Liver (tissue), 3 donors: Measurements from ENCODE around the gene ERC2.

Experiments used
- RAD21 ChIP-seq, 2 donors: IDR thresholded peaks; 2 replicates each; pipeline ENCODE4 v1.6.1; 2016; ENCODE audit warnings: antibody characterized with exemption in 2 of 2, mild to moderate bottlenecking in 2 of 2
- TF ChIP-seq, protein P1 (sequence below): fragments of 150-350 bp; IDR thresholded peaks from 2 replicates; pipeline ENCODE4 v1.5.1; 2017; ENCODE audit warnings: improper control_type of control experiment, low read depth, low read length; ENCODE audit not compliant: missing input control
- donor health status: healthy.
- donor health status: healthy.

DNA sequence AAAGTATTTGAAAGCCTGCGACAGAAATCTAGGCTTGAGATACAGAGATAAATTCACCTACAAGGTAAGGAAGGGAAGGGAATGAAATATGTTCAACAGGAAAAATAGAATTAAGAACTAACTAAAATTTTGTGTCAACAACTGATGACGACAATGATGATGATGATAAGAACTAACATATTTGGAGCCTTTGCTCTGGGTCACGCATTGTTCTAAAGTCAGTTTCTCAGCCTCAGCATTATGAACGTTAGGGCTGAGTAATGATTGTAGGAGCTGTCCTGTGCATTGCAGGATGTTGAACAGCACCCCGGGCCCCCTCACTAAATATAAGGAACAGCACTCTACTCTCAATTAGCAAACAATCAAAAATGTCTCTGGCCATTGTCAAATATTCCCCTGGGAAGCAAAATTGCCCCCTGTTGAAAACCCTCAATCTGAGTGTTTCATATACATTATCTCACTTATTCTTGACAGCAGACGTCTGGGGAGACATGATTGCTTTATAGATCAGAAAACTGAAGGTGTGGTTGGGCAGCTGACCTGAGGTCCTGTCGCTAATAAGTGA lies 88.5 kb downstream of the ERC2 start:
- TF ChIP-seq, protein P1, sequence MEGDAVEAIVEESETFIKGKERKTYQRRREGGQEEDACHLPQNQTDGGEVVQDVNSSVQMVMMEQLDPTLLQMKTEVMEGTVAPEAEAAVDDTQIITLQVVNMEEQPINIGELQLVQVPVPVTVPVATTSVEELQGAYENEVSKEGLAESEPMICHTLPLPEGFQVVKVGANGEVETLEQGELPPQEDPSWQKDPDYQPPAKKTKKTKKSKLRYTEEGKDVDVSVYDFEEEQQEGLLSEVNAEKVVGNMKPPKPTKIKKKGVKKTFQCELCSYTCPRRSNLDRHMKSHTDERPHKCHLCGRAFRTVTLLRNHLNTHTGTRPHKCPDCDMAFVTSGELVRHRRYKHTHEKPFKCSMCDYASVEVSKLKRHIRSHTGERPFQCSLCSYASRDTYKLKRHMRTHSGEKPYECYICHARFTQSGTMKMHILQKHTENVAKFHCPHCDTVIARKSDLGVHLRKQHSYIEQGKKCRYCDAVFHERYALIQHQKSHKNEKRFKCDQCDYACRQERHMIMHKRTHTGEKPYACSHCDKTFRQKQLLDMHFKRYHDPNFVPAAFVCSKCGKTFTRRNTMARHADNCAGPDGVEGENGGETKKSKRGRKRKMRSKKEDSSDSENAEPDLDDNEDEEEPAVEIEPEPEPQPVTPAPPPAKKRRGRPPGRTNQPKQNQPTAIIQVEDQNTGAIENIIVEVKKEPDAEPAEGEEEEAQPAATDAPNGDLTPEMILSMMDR: no peak
- no peak for TF ChIP-seq RAD21 (IDR thresholded peaks at IDR 0.05)
